HepG2 (cell line): Measurements from ENCODE around the gene MYO3B. TPM values are rescaled to one million over a fixed set of nuclear protein-coding genes. Genes with fewer than 3 reads are reported as not detected.
A peak's percentile ranks its signal among the peaks of the same experiment; 100 is the strongest.

Experiments
- ATAC-seq: fragments of 200-7000 bp; cut with Tn5 transposase; 3 replicates; pipeline ENCODE4 v1.9.1; 2020; ENCODE audit warnings: mild to moderate bottlenecking, moderate library complexity
- BruUV-seq: library from RNA; stranded (reverse); fragments of 400-500 nt; replicated peaks from 2 replicates; lab custom pipeline; 2021; lab: Mats Ljungman, UMichigan
- CTCF ChIA-PET: fragments of 300-600 bp; formaldehyde crosslinking; extraction: SDS; loops from one replicate; lab custom pipeline; 2021; ENCODE audit warnings: low total read pairs, inconsistent platforms, low intra/inter-chr PET ratio; lab: Yijun Ruan, JAX
- POLR2A ChIA-PET: fragments of 350-600 bp; sonication (Branson Sonifier 250); formaldehyde crosslinking; loops from one replicate; lab custom pipeline; 2020; ENCODE audit warnings: antibody characterized with exemption, inconsistent platforms; lab: Yijun Ruan, JAX
- DNase-seq: peaks from one replicate; pipeline ENCODE4 v3.0.0-alpha.2; 2015; ENCODE audit warnings: low spot score
- FAIRE-seq: peaks from 3 replicates; lab custom pipeline; 2011; peaks lifted over from hg19 to GRCh38; lab: Jason Lieb, UNC
- H2AFZ ChIP-seq: one replicate; pipeline ENCODE4 v1.6.1; 2011; ENCODE audit warnings: low read length, inconsistent platforms
- H3K27ac ChIP-seq: fragments of 300-600 bp; 3 replicates; pipeline ENCODE4 v1.8.0; 2011; ENCODE audit warnings: mixed run types, mild to moderate bottlenecking, mixed read lengths, low read length, inconsistent platforms; ENCODE audit not compliant: insufficient read depth; ENCODE audit errors: extremely low read length
- H3K27me3 ChIP-seq, 2 experiments: fragments of 200-600 bp in 1 of 2; 2 replicates in 1 of 2; 3 replicates in 1 of 2; pipeline versions ENCODE4 v1.6.0 to v1.8.0; 2011; ENCODE audit warnings: low read length in 2 of 2, mild to moderate bottlenecking in 2 of 2, moderate library complexity in 2 of 2, inconsistent platforms in 1 of 2; ENCODE audit not compliant: insufficient read depth in 2 of 2, control insufficient read depth in 1 of 2
- H3K36me3 ChIP-seq, 2 experiments: fragments of 200-600 bp in 1 of 2; replicated peaks in 1 of 2; 2 replicates in 1 of 2; 3 replicates in 1 of 2; pipeline versions ENCODE4 v1.5.1 to v1.8.0; 2011; ENCODE audit warnings: low read length in 2 of 2, inconsistent platforms in 1 of 2; ENCODE audit not compliant: insufficient read depth in 2 of 2, control insufficient read depth in 1 of 2
- H3K4me1 ChIP-seq: 2 replicates; pipeline ENCODE4 v1.5.1; 2012; ENCODE audit warnings: low read length, inconsistent platforms; ENCODE audit not compliant: insufficient read depth
- H3K4me2 ChIP-seq: 2 replicates; pipeline ENCODE4 v1.6.0; 2011; ENCODE audit warnings: low read depth, low read length, inconsistent platforms
- H3K4me3 ChIP-seq, 3 experiments: fragments of 200-600 bp in 1 of 3; sonication (generic), shearing (Covaris generic) in 1 of 3; replicated peaks in 1 of 3; 2 replicates each; pipeline ENCODE4 v1.5.1; 2011 to 2016; ENCODE audit warnings: low read length in 3 of 3, inconsistent platforms in 2 of 3, low read depth in 2 of 3, mild to moderate bottlenecking in 2 of 3, control low read depth in 1 of 3, mixed read lengths in 1 of 3; ENCODE audit not compliant: insufficient read depth in 1 of 3
- H3K79me2 ChIP-seq: one replicate; pipeline ENCODE4 v1.6.1; 2011; ENCODE audit warnings: low read length, inconsistent platforms; ENCODE audit not compliant: insufficient read depth
- H3K9ac ChIP-seq: 2 replicates; pipeline ENCODE4 v1.6.0; 2011; ENCODE audit warnings: mild to moderate bottlenecking, low read depth, low read length, inconsistent platforms; ENCODE audit not compliant: insufficient read depth
- H3K9me3 ChIP-seq: 2 replicates; pipeline ENCODE4 v1.5.1; 2012; ENCODE audit warnings: mild to moderate bottlenecking, low read length
- H4K20me1 ChIP-seq: 2 replicates; pipeline ENCODE4 v1.6.0; 2011; ENCODE audit warnings: inconsistent platforms, mild to moderate bottlenecking, low read length, moderate library complexity; ENCODE audit not compliant: insufficient read depth
- AHR ChIP-seq: IDR thresholded peaks from 2 replicates; pipeline ENCODE4 v1.6.1; 2018; ENCODE audit warnings: missing genetic modification reagents, missing compliant biosample characterization
- CREB1 ChIP-seq, 2 experiments: fragments of 450-650 bp in 1 of 2; IDR thresholded peaks; 2 replicates each; pipeline ENCODE4 v1.6.1; 2016 to 2017; ENCODE audit warnings: control low read depth in 1 of 2, mild to moderate bottlenecking in 1 of 2, missing compliant biosample characterization in 1 of 2, missing genetic modification characterization in 1 of 2
- WGBS: methylation state at CpG from one replicate; pipeline ENCODE4 v1.1.6; 2017; ENCODE audit warnings: low lambda C conversion rate; 5-methylcytosine and 5-hydroxymethylcytosine counted together
- in situ Hi-C: cut with HindIII; loops from 2 replicates; pipeline ENCODE4 v1.10.0; 2017; ENCODE audit warnings: low pct_unique_long_range_greater_than_20kb; ENCODE audit not compliant: extremely low pct_ligation_motif_present
- intact Hi-C: fragments of 100-400 bp; cut with micrococcal nuclease; formaldehyde crosslinking; loops from one replicate; pipeline ENCODE4 v1.10.0; 2022; ENCODE audit not compliant: unreplicated experiment
- polyA plus RNA-seq, 8 experiments: library from polyadenylated mRNA; depleted of rRNA in 3 of 8; stranded (reverse) in 7 of 8; unstranded in 1 of 8; fragments of >200 nt; fragmentation: Illumina TruSeq in 4 of 8; extraction: Trizol in 4 of 8; gene quantifications; 2 replicates each; pipeline versions ENCODE4 v1.2.1 to v1.2.3, GENCODE V29; 2011 to 2016; ENCODE audit warnings: low read depth in 4 of 8, missing spikeins in 1 of 8, mixed read lengths in 1 of 8; ENCODE audit not compliant: insufficient read depth in 1 of 8
- total RNA-seq, 5 experiments: library from RNA; depleted of rRNA; stranded (reverse); fragments of >200 nt; fragmentation: Illumina TruSeq; extraction: Trizol; gene quantifications; 2 replicates each; pipeline ENCODE4 v1.2.3, GENCODE V29; 2016; ENCODE audit warnings: low read depth in 1 of 5
- TF ChIP-seq, protein P1 (sequence below), 2 experiments: sonication (generic) in 1 of 2; formaldehyde crosslinking in 1 of 2; IDR thresholded peaks; 2 replicates each; pipeline versions ENCODE4 v1.4.0 to v1.6.1; 2016 to 2020; ENCODE audit warnings: borderline replicate concordance in 1 of 2, low read depth in 1 of 2, mild to moderate bottlenecking in 1 of 2, missing genetic modification reagents in 1 of 2
- TF ChIP-seq, protein P2 (sequence below): sonication (generic); formaldehyde crosslinking; IDR thresholded peaks from 2 replicates; pipeline ENCODE4 v1.5.1; 2020; ENCODE audit warnings: mild to moderate bottlenecking, moderate library complexity, missing genetic modification reagents

Gene MYO3B
- total and polyA plus RNA-seq, 2 of the 13 experiments (the other 11 are each of a cell fraction or from before 2014, with no cell fraction given) = 0.01 TPM; not detected in 1

GRCh38 chr2:170533156-170533555 lies 355.2 kb downstream of the MYO3B start:
- Histone ChIP-seq H3K9ac (no peak overlapping the region), H3K4me3 (no peak overlapping the region), H4K20me1 (no peaks in the 10 kb centered on the region), H3K27ac (no peak overlapping the region), H3K36me3 (no peaks in the 10 kb centered on the region), H3K27me3 (peaks cover 0 to 29% of the 10 kb centered on the region in 2 experiments; a peak in 2 of 5 replicates), H3K9me3 (no peaks in the 10 kb centered on the region), H3K4me1 (peaks cover 28% of the 10 kb centered on the region), H3K4me2 (peak overlapping the region; percentile 54), H2AFZ (no peak overlapping the region), H3K79me2 (no peaks in the 10 kb centered on the region)
- DNase-seq (no peak), ATAC-seq (no peak), FAIRE-seq (no peak)
- intact Hi-C loops (no loop called here), in situ Hi-C loops (no loop called here)
- TF ChIP-seq, protein P1, sequence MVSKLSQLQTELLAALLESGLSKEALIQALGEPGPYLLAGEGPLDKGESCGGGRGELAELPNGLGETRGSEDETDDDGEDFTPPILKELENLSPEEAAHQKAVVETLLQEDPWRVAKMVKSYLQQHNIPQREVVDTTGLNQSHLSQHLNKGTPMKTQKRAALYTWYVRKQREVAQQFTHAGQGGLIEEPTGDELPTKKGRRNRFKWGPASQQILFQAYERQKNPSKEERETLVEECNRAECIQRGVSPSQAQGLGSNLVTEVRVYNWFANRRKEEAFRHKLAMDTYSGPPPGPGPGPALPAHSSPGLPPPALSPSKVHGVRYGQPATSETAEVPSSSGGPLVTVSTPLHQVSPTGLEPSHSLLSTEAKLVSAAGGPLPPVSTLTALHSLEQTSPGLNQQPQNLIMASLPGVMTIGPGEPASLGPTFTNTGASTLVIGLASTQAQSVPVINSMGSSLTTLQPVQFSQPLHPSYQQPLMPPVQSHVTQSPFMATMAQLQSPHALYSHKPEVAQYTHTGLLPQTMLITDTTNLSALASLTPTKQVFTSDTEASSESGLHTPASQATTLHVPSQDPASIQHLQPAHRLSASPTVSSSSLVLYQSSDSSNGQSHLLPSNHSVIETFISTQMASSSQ (IDR thresholded peaks at IDR 0.05; ENCODE audit: low read depth) = peak; percentile 58
- TF ChIP-seq, protein P1 (CRISPR knock-in tag; IDR thresholded peaks at IDR 0.05; ENCODE audit: borderline replicate concordance) = no peak
- TF ChIP-seq, protein P2, sequence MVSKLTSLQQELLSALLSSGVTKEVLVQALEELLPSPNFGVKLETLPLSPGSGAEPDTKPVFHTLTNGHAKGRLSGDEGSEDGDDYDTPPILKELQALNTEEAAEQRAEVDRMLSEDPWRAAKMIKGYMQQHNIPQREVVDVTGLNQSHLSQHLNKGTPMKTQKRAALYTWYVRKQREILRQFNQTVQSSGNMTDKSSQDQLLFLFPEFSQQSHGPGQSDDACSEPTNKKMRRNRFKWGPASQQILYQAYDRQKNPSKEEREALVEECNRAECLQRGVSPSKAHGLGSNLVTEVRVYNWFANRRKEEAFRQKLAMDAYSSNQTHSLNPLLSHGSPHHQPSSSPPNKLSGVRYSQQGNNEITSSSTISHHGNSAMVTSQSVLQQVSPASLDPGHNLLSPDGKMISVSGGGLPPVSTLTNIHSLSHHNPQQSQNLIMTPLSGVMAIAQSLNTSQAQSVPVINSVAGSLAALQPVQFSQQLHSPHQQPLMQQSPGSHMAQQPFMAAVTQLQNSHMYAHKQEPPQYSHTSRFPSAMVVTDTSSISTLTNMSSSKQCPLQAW = 0 out of 2 replicates have a peak, but pooled peaks have one; percentile 15
- TF ChIP-seq AHR (CRISPR knock-in tag) (no peak), CREB1 (IDR thresholded peaks at IDR 0.05) (peak; percentile 76; the same call in 1 of the 2 replicates), CREB1 (CRISPR knock-in tag; IDR thresholded peaks at IDR 0.05) (no peak)
- WGBS = 4% methylated on average over 4 of the region's 4 CpGs
- POLR2A ChIA-PET = no interaction called here
- CTCF ChIA-PET = no interaction called here
- no TSS peak for BruUV-seq
